Jurkat, Clone E6-1 (cell line): ENCODE results near the gene CDK16.
"Not testable (repeated sequence)": the region's sequence is repeated elsewhere in the genome, so short reads cannot be mapped to it uniquely, and the experiment has no call there.

Source experiments
- DNase-seq: peaks from one replicate; pipeline ENCODE4 v3.0.0-alpha.2; 2011; ENCODE audit warnings: low read depth, low spot score
- H3K4me3 ChIP-seq: 2 replicates; pipeline ENCODE4 v1.5.1; 2011; ENCODE audit warnings: mild to moderate bottlenecking, low read length, control low read depth, moderate library complexity

The CDK16 gene

GRCh38 chrX:47239898-47240545 is 21.5 kb downstream of the CDK16 start:
- no peak overlapping the region for H3K4me3 ChIP-seq
- no peak for DNase-seq

- H3K4me3 ChIP-seq = no peak overlapping the region
- DNase-seq = no peak
Observed at GRCh38 chrX:47240619-47241018, 22.1 kb downstream of the CDK16 start.

GRCh38 chrX:47241201-47242011 is 22.9 kb downstream of the CDK16 start:
- DNase-seq = no peak

GRCh38 chrX:47242321-47242720 is 23.8 kb downstream of the CDK16 start:
- no peak overlapping the region for H3K4me3 ChIP-seq
- no peak for DNase-seq

More at GRCh38 chrX:47241201-47242011, 22.9 kb downstream of the CDK16 start:
- no peak overlapping the region for H3K4me3 ChIP-seq

- DNase-seq = no peak
- H3K4me3 ChIP-seq = no peak overlapping the region
Observed at GRCh38 chrX:47243351-47243750, 24.9 kb downstream of the CDK16 start.

GRCh38 chrX:47244676-47245075 is 26.2 kb downstream of the CDK16 start:
- no peak for DNase-seq
- no peak overlapping the region for H3K4me3 ChIP-seq

GRCh38 chrX:47245156-47245555 is 26.7 kb downstream of the CDK16 start:
- no peak for DNase-seq
- H3K4me3 ChIP-seq = no peak overlapping the region

- DNase-seq = no peak
- H3K4me3 ChIP-seq = no peak overlapping the region
Observed at GRCh38 chrX:47247206-47247998, 28.9 kb downstream of the CDK16 start.

- DNase-seq = no peak
- H3K4me3 ChIP-seq = no peak overlapping the region
Observed at GRCh38 chrX:47247999-47248320, 29.5 kb downstream of the CDK16 start.

- H3K4me3 ChIP-seq = no peak overlapping the region
- no peak for DNase-seq
Observed at GRCh38 chrX:47248576-47248975, 30.1 kb downstream of the CDK16 start.

- no peak for DNase-seq
- no peak overlapping the region for H3K4me3 ChIP-seq
Observed at GRCh38 chrX:47250017-47250347, 31.5 kb downstream of the CDK16 start.

- not testable (repeated sequence) for H3K4me3 ChIP-seq
Observed at GRCh38 chrX:47257620-47258019, 39.1 kb downstream of the CDK16 start.

GRCh38 chrX:47264483-47265173 is 46.1 kb downstream of the CDK16 start:
- DNase-seq = no peak
- no peak overlapping the region for H3K4me3 ChIP-seq

More at GRCh38 chrX:47257620-47258019, 39.1 kb downstream of the CDK16 start:
- not testable (repeated sequence) for DNase-seq

- no peak overlapping the region for H3K4me3 ChIP-seq
- no peak for DNase-seq
Observed at GRCh38 chrX:47266643-47267042, 48.2 kb downstream of the CDK16 start.

GRCh38 chrX:47272013-47272408 is 53.5 kb downstream of the CDK16 start:
- H3K4me3 ChIP-seq = no peak overlapping the region
- no peak for DNase-seq

GRCh38 chrX:47273011-47273730 is 54.7 kb downstream of the CDK16 start:
- DNase-seq = no peak
- no peak overlapping the region for H3K4me3 ChIP-seq

GRCh38 chrX:47278691-47279090 is 60.2 kb downstream of the CDK16 start:
- H3K4me3 ChIP-seq = no peak overlapping the region
- no peak for DNase-seq
